HG03378 (cell line): ENCODE measurements around the gene NUMB.

Source experiments
- ATAC-seq: cut with Tn5 transposase; IDR thresholded peaks from one replicate; pipeline ENCODE4 v1.9.1; 2021; ENCODE audit warnings: mild to moderate bottlenecking, moderate library complexity; ENCODE audit not compliant: unreplicated experiment

NUMB gene

DNA sequence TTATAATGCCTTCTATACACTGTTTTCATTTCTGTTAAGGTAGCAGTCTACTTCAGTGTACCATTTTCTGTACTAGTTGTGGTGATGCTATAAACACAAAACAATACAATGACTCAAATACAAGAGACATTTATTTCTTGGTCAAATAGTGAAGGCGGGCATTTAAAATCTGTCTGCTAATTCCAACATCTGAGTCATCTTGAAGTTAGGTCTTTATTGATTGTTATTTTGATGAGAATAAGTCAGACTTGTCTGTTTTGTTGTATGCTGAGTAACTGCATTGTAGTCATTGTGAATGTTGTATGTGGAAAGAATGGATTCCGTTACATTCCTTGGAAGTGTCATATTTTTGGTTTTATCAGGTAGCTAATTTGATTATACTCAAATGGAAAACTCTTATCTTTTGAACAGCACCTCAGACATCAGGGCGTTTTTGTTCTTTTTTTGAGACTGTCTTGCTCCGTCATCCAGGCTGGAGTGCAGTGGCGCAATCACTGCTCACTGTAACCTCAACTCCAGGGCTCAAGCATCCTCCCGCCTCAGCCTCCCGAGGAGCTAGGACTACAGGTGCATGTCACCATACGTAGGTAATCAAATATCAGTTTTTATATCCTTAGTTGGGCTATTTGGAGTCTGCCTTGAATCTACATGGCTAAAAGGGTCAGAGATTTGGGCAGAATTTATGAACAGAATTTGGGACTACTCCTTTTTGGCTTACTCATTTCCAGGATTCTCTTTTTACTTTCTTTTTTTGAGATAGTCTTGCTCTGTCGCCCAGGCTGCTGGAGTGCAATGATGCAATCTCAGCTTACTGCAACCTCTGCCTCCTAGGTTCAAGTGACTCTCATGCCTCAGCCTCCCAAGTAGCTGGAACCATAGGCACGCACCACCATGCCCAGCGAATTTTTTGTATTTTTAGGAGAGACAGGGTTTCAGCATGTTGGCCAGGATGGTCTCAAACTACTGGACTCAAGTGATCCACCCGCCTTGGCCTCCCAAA is 164.3 kb downstream of the NUMB start:
- no peak for ATAC-seq

DNA sequence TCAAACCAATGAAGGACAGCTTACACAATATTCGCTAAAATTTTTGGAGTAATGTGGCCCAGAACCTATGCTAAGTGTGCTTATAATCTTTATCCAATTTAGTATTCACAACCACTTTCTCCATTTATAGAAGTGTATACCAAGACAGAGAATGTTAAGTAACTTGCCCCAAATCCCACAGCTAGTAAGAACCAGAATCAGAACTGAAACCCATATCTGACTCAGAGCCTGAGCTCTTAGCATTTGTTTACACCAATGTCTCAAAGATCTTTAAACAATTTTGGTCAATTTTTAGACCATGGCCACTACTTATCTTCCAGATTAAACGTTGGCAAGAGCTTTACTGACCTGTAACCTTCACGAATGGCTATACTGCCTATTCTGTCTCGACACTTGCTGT is 168.1 kb downstream of the NUMB start:
- no peak for ATAC-seq

DNA sequence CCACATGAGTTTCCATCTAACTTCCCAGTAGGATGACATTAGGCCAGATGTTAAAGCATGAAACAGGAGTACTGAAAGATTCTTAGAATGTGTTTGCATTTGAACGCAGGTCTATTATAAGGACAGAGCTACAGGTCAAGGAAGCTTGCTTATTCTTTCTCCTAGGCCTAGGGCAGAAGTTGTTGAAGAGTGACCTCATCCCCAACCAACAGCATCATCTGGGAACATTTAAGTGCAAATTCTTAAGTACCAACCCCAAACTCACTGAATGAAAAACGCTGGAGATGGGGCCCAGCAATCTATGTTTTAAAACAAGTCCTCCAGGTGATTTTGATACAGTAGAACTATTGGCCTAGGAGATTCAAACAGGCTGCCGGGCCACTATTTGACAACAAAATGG is 168.6 kb downstream of the NUMB start:
- ATAC-seq = no peak

DNA sequence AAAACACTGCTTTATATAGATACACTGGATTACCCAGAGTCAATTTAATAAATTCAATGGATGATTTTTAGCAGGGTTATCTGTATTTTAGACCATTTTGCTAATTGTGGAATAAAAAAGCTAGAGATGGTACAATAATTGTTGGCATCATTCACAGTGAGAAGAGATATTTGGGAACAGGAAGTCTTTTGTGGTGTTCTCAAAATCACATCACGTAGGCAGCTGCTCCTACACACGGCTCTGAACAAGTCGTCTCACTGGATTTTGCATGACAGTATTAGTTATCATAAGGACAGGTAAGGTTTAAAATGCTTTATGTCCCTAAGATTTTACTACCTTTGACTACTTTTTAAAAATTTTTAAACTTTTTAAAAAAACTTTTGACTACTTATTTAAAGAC is 169.0 kb downstream of the NUMB start:
- no peak for ATAC-seq

DNA sequence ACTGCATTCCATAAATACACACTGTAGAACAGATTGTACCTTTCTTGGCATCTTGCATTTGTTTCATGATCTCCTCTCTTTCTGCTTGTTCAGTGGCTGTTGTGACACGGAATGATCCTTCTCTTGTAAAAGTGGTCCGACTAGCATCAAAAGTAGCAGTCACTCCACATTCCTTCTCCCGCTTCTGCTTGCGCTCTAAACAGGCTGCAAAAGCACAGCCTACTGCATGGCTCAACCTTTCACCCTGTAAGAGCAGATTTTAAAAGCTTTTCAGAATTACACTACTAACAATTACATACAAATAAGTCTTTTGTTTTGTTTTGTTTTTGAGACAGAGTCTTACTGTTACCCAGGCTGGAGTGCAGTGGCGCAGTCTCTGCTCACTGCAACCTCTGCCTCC is 171.3 kb downstream of the NUMB start:
- no peak for ATAC-seq

DNA sequence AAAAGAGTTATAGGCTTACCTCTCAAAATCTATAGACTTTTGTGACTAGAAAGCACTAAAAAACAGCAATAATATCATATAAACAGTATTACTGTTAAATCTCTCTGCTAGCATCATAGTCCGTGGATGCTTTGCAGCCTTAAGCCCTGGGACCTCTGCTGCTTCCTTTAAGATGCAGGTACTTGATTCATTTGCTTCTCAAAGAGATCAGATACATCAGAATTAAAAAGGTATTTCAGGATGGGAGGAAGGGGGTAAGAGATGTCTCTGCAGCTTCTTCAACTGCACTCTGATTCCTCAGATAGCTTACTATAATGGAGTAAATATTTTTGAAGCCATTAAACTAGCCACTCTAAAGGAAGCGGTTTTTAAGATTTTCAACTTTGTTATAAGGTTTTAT is 171.7 kb downstream of the NUMB start:
- ATAC-seq = no peak

DNA sequence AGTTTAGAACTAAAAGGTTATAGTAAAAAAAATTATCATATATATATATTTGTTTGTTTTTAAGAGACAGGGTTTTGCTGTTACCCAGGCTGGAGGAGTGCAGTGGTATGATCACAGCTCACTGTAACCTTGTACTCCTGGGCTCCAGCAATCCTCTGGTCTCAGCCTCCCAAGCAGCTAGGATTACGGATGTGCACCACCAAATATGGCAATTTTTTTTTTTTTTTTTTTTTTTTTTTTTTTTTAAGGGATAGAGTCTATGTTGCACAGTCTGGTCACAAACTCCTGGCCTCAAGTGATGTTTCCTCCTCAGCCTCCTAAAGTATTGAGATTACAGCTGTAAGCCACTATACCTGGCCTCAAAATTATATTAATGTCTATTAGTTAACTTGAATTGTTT is 172.4 kb downstream of the NUMB start:
- ATAC-seq = no peak

DNA sequence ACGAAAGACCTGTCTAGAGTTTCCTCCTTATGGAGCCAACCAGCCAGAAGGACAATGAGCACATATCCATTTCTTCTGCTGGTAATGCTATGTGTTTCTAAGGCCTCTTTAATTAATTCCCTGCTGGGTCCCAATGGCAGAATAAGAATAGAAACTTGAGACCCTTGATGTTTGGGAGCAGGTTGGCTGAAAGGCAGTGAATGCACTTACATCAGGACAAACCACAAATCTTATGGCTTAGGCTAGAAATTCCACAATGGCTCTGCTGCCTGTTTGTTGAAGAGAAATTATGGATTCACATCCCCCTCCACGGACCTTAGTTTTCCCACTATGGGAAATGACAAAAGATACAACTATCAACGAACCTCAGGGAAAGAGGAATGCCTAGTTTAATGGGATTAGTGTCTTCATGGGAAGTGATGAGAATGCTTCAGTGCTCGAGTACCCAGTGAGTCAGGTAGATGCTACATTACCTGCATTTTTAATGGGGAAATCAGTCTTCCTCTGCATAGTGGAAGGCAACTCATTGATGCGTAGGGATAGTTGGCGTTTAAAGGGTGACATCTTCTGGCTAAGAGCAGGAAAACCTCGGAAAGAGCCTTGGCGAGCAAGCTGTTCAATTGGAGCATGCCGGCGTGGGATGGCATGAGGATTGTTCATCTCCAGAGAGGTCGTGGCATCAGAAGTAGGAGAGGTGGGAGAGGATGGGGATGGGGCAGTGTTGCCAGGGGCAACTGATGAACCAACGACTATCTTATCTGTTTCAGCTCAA is 174.6 kb downstream of the NUMB start:
- no peak for ATAC-seq

DNA sequence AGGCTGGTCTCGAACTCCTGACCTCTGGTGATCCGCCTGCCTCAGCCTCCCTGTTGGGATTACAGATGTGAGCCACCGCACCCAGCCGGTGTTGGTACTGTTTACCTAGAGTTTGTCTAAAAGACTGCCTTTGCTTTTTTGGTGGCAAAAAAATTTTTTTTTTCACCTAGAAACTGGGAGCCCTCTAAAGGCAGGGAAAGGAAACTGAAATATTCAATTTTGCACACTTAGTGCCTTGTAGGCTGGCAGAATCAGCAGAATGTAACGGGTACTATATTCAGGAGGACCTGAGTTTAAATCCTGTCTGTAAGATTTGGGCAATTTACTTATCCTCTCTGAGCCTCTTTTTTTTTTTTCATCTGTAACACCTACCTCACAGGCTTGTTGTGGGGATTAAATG is 177.4 kb downstream of the NUMB start:
- ATAC-seq = no peak

DNA sequence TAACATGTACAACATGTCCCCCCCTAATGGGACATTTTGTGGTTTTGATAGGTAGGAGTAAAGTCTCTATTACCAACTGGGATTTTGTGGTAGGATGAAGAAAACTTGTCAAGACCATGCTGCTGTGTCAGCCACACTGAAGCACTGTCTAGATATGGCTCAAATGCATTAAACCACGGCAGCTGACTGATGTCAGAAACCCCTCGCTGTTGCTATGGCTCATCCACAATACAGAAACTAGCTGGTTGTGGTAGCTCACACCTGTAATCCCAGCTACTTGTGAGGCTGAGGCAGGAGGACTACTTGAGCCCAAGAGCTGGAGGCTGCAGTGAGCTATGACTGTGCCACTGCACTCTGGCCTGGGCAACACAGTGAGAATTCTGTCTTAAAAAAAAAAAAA is 181.0 kb downstream of the NUMB start:
- ATAC-seq = no peak

DNA sequence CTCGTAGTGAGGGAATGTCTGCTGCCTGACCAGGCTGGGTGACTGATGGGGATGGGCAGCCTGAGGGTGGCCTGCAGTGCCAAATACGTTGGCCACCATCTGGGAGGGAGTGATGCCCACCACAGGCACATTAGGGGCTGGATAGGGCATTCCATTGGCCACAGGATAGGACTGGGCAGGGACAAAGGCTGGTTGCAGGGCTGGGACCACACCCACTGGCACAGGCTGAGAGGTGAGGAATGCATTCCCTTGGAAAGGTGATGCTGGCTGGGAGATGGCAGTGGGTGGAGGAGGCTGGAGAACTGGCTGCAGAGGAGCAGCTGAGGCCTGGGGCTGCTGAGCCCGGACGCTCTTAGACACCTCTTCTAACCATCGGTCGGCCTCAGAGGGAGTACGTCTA is 181.5 kb downstream of the NUMB start:
- no peak for ATAC-seq

DNA sequence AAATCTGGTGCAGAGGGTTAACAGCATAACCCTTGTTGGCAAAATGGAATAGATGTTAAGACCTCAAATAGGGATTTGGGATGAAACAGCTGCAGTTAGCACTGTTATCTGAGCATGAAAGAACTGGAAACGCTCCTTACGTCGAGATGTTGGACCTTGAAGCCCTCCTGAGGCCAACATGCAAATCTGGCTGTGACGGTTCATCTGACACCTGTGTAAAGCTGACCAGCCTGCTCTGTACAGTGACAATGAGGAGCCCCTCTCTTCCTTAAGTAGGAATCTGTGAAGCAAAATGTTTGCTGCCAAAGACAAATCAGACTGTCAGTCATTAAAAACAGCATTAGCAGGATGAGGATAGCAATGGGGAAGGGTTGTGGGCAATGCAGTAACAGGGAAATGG is 184.5 kb downstream of the NUMB start:
- no peak for ATAC-seq

DNA sequence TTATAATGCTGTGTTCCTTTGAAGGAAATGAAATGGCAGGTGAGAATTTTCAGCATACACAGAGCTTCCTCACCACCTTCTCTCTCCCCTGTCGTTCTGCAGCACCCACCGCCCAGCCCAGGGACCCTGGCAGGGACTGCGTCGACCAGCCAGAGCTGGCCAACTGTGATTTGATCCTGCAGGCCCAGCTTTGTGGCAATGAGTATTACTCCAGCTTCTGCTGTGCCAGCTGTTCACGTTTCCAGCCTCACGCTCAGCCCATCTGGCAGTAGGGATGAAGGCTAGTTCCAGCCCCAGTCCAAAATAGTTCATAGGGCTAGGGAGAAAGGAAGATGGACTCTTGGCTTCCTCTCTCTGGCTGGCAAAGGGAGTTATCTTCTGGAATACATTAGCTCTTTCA is 186.0 kb downstream of the NUMB start:
- no peak for ATAC-seq

DNA sequence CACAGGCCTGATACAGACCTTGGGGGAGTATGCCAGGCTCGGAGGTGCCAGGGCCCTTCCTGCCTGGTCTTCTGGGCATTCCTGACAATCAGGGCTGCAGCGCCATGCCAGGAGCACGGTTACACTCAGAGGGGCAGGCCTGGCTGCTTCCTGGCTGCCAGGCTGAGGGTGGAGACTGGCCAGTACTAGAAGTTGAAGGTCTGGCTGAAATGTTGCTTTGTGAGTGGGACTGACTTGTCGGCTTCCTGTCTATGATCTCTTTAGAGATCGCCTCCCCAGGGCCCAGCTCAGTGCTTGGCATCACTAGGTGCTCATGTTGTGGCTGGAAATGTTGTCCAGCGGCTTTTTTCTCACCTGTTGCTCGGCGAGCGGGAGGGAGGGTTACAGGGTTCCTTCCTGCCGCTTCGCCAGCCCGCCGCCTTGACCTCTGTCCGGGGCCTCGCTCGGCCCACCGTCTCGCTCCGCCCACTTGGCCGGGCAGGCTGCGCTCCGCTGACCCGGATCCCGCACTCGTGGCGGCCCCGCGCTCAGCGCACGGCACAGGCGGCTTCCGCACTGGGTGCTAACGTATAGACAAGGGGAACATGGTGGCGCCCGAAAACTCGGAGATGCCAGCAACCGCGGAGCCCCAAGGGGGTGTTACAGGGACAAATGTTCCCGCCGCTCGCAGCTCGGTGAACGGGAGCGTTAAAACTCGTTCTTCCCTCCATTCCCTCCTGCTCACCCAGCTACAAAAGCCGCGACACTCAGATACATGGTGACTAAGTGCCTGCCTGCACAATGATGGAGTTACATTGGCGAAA is 188.4 kb downstream of the NUMB start:
- ATAC-seq = no peak

DNA sequence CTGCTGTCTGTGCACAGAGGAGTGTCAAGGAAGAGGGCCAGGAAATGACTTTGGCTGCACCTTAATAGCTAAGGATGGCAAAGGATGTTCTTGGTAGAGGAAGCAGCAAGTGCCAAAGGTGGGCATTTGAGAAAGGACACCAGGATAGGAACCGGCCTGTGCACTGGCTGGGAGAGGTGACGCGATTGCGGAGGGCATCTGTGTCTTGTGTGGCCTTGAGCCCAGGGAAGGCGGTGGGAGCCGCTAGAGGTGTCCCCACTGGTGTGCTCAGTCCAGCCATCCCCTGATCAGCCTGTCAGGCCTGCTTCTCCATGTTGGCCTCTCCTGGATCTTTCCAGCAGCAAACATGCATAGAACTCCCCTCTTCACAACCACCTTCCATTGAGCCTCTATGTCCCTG is 190.9 kb downstream of the NUMB start:
- ATAC-seq = no peak

DNA sequence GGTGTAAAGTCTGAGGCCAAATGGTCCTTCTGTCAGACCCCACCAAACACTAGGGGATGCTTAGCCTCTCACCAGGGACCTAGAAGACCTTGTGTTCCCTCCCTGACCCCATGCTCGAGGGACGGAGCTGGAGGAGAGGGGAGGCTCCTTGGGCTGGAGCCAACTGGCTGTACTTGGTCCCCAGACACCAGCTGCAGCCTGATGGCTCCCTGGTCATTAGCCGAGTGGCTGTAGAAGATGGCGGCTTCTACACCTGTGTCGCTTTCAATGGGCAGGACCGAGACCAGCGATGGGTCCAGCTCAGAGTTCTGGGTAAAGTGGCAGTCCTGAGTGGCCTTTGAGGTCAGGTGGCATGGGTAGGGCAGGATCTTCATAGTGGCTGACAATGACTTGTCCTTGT is 192.0 kb downstream of the NUMB start:
- no peak for ATAC-seq

DNA sequence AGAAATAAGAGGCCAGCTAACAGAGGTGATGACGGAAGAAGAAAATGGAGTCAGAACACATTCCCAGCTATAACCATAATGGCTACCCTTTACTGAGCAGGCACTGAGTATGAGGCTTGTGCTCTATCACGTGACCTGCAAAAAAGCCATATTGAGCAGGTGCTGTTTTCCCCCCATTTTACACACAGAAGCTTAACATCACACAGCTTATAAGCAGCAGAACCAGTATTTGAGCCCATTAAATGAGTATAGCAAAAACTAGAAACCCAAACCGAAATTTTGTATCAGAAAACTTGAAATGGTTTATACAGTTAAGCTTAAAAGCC is 192.7 kb downstream of the NUMB start:
- ATAC-seq = no peak

DNA sequence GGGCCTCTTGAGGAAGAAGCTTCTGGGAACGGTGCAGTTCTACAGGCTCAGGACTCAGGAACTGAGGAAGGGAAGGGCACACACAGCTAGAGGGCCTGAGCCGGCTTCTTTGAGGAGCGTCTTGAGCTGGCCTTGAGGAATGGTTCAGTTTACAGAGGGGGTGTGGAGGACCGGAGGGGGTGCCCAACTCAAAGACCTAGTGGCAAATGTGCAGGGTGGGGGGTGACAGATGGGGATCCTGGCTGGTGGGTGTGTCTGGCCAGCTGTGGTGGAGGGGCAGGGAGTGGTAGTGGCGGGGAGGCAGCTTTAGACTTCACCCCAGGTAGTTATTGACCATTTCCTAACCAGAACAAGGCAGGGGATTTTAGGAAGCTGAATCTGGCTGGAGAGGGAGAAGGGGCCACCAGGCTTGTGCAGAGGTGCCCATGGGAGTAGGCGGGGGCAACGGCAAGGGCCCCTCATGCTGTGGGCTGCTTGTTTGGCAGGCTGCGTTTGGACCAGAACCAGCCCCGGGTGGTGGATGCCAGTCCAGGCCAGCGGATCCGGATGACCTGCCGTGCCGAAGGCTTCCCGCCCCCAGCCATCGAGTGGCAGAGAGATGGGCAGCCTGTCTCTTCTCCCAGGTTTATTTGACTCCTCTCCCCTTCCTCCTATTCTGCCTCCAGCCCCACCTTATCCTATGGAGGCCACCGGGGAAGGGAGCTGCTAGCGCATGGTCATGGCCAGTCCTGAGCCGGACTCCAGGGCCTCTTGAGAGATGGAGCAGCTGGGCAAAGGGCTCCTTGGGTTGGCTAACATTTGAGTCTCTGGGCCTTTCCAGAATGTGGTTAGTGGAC is 193.2 kb downstream of the NUMB start:
- no peak for ATAC-seq

DNA sequence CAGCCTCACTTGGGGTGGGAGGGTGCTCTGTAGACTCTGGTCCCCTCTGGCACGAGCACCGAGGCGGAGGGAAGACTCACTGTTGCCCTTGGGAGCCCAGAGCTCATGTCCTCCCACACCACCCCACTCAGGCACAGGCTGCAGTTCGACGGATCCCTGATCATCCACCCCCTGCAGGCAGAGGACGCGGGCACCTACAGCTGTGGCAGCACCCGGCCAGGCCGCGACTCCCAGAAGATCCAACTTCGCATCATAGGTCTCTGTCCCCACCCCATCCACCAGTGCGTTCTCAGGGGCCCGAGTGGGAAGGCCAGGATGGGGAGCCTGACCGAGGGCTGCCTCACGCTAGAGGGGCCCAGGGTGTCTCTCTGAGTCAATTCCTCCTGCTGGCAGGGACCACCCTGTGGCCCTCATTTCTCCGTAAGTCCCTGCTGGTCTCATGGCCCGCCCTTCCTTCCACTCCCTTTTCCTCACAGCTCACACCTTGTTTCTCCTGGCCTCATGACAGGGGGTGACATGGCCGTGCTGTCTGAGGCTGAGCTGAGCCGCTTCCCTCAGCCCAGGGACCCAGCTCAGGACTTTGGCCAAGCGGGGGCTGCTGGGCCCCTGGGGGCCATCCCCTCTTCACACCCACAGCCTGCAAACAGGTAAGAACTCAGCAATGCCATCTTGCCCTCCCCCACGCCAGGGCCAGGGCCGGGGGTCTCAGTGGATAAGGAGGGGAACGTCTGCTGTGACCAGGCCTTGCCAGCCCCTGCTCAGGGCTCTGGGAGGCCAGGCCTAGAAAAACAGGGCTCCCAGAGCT is 194.1 kb downstream of the NUMB start:
- no peak for ATAC-seq

DNA sequence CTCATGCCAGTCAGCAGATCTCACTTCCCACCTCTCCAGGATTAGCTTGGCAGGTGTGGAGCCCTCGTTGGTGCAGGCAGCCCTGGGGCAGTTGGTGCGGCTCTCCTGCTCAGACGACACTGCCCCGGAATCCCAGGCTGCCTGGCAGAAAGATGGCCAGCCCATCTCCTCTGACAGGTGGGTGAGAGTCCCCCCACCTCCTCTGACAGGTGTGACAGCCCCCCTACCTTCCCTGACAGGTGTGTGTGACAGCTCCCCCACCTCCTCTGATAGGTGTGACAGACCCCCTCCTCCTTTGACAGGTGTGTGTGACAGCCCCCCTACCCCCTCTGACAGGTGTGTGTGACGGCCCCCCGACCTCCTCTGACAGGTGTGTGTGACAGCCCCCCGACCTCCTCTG is 194.7 kb downstream of the NUMB start:
- ATAC-seq = no peak
